Stimulated activated CD4-positive, alpha-beta T cell treated with anti-CD3 and anti-CD28 coated beads, TNF-alpha, amount 100 ng/mL, for 48 hours (primary cell): ENCODE data around the gene RASAL1.

Experiments used
- DNase-seq, 3 donors: peaks; one replicate each; pipeline ENCODE4 v3.0.0-alpha.2; 2020; ENCODE audit warnings: low read depth in 3 of 3

RASAL1 gene, protein sequence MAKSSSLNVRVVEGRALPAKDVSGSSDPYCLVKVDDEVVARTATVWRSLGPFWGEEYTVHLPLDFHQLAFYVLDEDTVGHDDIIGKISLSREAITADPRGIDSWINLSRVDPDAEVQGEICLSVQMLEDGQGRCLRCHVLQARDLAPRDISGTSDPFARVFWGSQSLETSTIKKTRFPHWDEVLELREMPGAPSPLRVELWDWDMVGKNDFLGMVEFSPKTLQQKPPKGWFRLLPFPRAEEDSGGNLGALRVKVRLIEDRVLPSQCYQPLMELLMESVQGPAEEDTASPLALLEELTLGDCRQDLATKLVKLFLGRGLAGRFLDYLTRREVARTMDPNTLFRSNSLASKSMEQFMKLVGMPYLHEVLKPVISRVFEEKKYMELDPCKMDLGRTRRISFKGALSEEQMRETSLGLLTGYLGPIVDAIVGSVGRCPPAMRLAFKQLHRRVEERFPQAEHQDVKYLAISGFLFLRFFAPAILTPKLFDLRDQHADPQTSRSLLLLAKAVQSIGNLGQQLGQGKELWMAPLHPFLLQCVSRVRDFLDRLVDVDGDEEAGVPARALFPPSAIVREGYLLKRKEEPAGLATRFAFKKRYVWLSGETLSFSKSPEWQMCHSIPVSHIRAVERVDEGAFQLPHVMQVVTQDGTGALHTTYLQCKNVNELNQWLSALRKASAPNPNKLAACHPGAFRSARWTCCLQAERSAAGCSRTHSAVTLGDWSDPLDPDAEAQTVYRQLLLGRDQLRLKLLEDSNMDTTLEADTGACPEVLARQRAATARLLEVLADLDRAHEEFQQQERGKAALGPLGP

GRCh38 chr12:113135178-113136127, at the start of gene RASAL1:
RASAL1 (minus strand) TSS chr12:113135761; CDS start chr12:113135462, 299 bp downstream.
- DNase-seq, result peak; percentile 67 to 93 (median 85)

- DNase-seq, result peak; percentile 81 to 86 (median 84)
These were observed 49.3 kb upstream of the RASAL1 start for GRCh38 chr12:113184900-113185179.

DNA sequence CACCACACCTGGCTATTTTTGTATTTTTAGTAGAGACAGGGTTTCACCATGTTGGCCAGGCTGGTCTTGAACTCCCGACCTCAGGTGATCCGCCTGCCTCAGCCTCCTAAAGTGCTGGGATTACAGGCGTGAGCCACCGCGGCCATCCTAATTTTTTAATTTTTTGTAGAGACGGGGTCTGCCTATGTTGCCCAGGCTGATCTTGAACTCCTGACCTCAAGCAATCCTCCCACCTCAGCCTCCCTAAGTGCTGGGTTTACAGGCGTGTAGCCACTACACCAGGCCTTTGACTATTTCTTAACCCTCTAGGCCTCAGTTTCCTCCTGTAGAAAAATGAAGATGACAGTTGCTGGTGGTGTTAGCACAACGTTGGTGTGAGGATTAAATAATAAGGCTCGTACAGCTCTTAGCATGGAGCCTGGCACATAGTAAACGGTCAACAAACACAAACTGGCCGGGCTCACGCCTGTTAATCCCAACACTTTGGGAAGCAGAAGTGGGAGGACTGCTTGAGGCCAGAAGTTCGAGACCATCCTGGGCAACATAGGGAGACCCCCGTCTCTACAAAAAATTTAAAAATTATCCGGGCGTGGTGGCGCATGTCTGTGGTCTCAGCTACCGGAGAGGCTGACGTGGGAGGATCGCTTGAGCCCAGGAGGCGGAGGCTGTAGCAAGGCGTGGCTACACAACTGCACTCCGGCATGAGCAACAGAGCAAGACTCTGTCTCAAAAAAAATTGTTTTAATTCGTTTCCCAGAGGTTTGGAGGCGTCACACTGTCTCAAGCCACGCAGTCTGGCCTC, 48.7 kb upstream of the RASAL1 start:
- DNase-seq, result peak in 2 of 3 donors; percentile 37 to 59

- DNase-seq, result no peak
These were observed 47.5 kb upstream of the RASAL1 start for GRCh38 chr12:113183030-113183589.

- no peak for DNase-seq
These were observed 46.4 kb upstream of the RASAL1 start for GRCh38 chr12:113181975-113182374.

GRCh38 chr12:113180333-113180732, 44.8 kb upstream of the RASAL1 start:
- DNase-seq, result no peak

DNA sequence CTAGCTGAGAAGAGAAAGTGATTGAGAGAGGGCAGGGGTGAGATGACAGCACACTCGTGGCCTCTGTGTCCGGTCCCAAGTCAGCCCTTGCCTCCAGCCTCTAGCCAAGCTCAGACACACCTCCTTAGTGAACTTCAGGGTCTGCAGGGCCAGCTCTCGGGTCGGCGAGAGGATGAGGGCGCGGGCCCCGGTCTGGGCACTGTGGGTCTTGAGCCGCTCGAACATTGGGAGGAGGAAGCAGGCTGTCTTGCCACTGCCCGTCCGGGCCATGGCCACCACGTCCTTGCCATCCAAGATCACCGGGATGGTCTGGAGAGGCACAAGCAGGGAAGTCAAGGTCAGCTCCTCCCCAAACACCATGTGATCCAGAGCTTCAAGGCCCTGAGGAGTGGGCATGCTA, 43.5 kb upstream of the RASAL1 start:
- no peak for DNase-seq

DNA sequence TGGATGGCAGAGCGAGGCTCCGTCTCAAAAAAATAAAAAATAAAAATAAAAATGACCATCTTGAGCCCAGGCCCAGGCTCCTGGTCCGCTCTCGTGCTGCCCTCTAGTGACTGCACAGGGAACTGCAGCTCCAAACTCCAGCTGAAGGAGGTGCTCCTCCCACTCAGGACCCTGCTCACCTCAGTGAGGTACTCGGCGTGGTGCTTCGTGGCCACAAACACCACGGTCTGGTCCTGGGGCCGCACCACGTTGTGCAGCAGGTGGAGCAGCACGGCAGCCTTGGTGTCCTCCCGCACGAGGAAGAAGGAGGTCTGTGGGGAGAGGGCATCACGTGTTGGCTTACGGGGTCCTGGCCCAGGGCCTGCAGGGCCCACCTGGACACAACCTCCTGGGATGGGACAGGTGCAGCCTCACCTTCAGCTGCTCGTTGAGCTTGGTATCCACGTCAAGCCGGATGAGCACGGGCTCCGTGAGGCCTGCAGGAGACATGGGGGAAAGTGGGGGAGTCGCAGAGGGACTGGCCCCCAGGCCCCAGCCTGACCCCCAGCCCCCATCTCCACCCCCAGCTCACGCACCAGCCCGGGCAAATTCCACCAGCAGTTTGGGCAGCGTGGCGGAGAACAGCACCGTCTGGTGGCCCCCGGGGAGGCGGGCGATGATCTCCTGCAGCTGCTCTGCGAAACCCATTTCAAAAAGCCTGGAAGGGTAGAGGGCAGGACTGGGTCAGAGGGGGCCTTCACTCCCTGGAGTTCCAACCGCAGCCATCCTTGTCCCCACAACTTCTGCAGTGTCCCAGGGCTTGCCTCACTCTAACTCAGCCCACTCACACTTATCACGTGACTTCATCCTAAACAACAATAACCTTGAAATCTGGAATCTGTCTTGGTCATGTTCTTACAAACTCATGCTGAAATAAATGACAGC, 39.2 kb upstream of the RASAL1 start:
- DNase-seq, result peak; percentile 59 to 71 (median 66)

GRCh38 chr12:113173081-113173698, 37.6 kb upstream of the RASAL1 start:
- DNase-seq, result no peak

DNA sequence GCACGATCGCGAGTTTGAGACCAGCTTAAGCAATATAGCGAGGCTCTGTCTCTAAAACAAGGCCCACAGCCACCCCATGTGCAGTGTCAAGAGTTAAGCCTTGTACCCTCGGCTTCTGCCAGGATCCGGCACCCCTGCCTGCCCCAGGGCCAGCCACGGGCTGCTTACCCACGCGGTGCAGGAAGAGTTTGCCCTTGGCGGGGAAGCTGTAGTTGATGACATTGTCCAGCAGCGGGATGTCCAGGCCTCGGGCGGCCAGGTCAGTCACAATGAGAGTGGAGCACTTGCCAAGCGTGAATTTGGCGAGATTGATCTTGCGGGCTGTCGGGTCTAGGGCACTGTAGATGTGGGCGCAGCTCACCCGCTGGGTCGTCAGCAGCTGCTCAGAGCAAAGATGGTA, 36.6 kb upstream of the RASAL1 start:
- no peak for DNase-seq

GRCh38 chr12:113171543-113171942, 36.0 kb upstream of the RASAL1 start:
- no peak for DNase-seq

DNA sequence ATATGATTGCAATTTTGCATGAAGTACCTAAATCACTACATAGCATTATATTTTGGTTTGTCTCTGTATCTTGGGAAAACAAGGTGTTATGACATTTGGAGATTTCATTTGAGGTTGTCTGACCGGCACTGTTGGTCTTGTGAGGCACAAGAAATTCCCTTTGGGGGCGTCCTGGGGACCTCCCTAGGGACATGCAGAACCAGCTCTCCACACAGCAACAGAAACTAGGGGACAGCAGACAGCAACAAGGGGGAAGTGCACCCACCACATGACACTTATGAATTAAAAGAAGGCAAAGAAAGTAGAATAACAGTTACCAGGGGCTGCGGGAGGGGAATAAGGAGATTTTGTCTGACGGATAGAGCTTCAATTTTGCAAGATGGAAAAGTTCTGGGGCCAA, 35.4 kb upstream of the RASAL1 start:
- no peak for DNase-seq

- DNase-seq, result no peak
These were observed 34.9 kb upstream of the RASAL1 start for GRCh38 chr12:113170457-113170856.

DNA sequence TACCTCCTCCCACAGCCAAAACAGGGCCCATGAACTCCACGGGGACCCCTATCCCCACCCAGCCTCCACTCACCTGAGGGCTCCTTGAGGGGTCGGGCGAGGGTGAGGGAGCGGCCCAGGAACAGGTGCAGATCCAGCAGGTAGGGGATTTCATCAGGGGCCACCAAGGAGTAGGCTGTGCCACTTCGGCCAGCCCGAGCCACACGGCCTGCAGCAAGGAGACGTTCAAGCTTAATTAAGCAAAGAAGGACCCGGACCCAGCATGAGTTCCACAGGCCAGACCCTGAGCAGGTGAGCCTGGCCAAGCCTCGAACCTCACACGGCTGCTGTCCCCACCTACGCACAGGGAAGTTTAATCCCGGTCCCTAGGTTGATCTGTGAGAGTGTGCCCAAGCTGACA, 34.1 kb upstream of the RASAL1 start:
- DNase-seq, result no peak

- no peak for DNase-seq
These were observed 32.3 kb upstream of the RASAL1 start for GRCh38 chr12:113167868-113168267.

DNA sequence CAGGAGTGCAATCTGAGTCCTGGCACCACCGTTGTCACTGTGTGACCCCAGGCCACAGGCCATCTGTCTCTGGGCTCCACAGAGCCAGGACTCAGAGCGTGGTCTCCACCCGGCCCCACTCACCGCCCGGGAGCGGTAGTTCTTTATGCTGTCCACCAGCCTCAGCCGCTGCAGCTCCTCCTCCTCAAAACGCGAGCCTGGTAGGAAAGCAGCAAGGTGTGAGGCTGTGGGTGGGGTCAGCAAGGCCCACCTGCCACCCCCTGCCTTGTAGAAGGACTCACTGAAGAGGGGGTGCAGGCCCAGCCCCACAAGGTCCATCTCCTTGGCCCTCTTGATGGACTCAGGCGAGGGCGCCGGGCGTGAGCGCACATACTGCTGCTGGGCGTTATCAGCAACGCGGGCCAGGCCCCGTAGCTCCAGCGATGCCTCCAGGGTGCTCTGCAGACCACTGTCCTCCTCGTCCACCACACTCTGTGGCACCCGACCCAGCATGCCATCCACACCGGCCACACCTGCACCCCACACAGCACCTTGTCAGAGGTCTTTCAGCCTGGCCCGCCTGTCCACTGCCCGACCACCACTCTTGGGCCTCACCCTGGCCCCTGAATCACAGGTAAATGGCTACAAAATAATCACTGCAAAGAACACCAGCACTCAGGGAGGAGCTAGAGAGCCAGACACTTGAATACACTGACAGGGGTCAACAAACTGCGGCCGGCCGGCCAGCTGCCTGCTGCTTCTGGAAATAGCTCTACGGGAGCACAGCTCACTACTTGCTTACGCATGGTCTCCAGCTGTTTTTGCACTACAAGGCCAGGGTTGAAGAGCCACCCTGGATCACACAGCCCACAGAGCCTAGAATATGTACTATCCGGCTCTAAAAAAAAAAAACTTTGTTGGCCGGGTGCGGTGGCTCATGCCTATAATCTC, 30.2 kb upstream of the RASAL1 start:
- no peak for DNase-seq

DNA sequence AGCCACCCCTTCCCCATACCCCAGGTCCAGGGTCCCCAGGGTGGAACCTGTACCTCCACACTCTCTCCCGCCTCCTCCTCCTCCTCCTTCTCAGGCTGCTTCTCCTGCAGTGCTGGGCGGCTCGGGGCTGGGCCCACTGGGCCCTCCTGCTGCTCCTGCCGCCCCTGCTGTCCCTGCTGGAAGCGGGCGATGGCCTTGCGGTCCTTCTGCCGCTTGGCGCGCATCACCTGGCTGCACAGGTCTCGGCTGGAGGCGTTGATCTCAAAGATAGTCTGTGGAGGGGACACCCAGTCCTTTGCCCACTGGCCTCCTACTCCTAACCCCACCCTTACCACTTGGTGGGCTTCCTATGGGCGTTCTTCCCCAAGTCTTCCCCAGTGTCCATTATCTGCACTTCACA, 28.5 kb upstream of the RASAL1 start:
- no peak for DNase-seq

DNA sequence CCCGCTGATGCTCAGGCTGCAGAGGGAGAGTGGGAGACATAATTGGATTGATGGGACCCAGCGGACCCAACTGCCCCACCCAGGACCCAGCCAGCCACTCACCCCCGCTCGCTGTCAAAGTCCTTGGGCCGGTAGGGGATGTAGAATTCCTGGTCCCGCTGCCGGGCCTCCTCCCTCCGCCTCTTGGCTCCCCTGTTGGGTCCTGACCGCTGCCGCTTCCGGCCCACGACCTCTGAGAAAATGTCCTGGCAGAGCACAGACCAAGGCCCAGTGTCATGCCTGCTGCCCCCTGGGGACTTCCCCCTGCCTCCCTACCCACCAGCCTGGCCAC, 27.4 kb upstream of the RASAL1 start:
- no peak for DNase-seq
